ENCODE data around the gene OR6B2.

GRCh38 chr2:240045098-240045497, 14.9 kb upstream of the OR6B2 start:
- no peak for TF ChIP-seq CTCF (conservative IDR thresholded peaks at IDR 0.05; ENCODE audit: low read depth, low read length)
- TF ChIP-seq POLR2A (IDR thresholded peaks at IDR 0.05; ENCODE audit: low read depth, low read length): no peak
- no peak for TF ChIP-seq NFE2L2 (IDR thresholded peaks at IDR 0.05; ENCODE audit: low read depth, low read length)
- TF ChIP-seq SMC3 (IDR thresholded peaks at IDR 0.05; ENCODE audit: low read depth, low read length): no peak
- TF ChIP-seq RFX5 (IDR thresholded peaks at IDR 0.05; ENCODE audit: low read depth, low read length): no peak
- no peak for TF ChIP-seq USF2 (IDR thresholded peaks at IDR 0.05; ENCODE audit: low read depth, low read length)
- TF ChIP-seq FOS (IDR thresholded peaks at IDR 0.05; ENCODE audit: low read depth, low read length): no peak
- no peak for TF ChIP-seq RCOR1 (IDR thresholded peaks at IDR 0.05; ENCODE audit: insufficient replicate concordance, low read length)
- TF ChIP-seq MXI1 (IDR thresholded peaks at IDR 0.05; ENCODE audit: borderline replicate concordance, low read depth, low read length): no peak
- no peak for TF ChIP-seq BHLHE40 (IDR thresholded peaks at IDR 0.05; ENCODE audit: low read depth, low read length)
